ENCODE results near the gene RUVBL1. TPM values are rescaled to one million over a fixed set of nuclear protein-coding genes. Genes with fewer than 3 reads are reported as not detected.

The RUVBL1 gene
- total RNA-seq, 1 donor from 2014 or later, result 53.8 TPM

Other genes with a start within 250 kb of the RUVBL1 start
- not detected in 2 replicates for gene KBTBD12, start 208.6 kb downstream of the RUVBL1 start, total RNA-seq
- gene SEC61A1, start 71.4 kb downstream of the RUVBL1 start, total RNA-seq, result 166 and 203 TPM in 2 replicates
- 1.6 and 2.0 TPM in 2 replicates for gene EEFSEC, start 29.7 kb upstream of the RUVBL1 start, total RNA-seq

Measured in lung microvascular endothelial cell (primary cell).